Measurements from ENCODE around the gene NDUFV1. TPM values are rescaled to one million over a fixed set of nuclear protein-coding genes. Genes with fewer than 3 reads are reported as not detected.

Gene NDUFV1
- polyA plus RNA-seq, 1 of the 3 experiments (the other 2 are of a cell fraction): 278 TPM

DNA sequence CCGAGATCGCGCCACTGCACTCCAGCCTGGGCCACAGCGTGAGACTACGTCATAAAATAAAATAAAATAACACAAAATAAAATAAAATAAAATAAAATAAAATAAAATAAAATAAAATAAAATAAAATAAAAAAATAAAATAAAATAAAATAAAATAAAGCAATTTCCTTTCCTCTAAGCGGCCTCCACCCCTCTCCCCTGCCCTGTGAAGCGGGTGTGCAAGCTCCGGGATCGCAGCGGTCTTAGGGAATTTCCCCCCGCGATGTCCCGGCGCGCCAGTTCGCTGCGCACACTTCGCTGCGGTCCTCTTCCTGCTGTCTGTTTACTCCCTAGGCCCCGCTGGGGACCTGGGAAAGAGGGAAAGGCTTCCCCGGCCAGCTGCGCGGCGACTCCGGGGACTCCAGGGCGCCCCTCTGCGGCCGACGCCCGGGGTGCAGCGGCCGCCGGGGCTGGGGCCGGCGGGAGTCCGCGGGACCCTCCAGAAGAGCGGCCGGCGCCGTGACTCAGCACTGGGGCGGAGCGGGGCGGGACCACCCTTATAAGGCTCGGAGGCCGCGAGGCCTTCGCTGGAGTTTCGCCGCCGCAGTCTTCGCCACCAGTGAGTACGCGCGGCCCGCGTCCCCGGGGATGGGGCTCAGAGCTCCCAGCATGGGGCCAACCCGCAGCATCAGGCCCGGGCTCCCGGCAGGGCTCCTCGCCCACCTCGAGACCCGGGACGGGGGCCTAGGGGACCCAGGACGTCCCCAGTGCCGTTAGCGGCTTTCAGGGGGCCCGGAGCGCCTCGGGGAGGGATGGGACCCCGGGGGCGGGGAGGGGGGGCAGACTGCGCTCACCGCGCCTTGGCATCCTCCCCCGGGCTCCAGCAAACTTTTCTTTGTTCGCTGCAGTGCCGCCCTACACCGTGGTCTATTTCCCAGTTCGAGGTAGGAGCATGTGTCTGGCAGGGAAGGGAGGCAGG, 23.2 kb upstream of the NDUFV1 start, which contains the start of gene GSTP1 (continued):
- TF ChIP-seq NRF1 (IDR thresholded peaks at IDR 0.05; ENCODE audit: low read depth, low read length) (peak; percentile 34; the same call in 1 of the 2 replicates), TEAD4 (IDR thresholded peaks at IDR 0.05; ENCODE audit: borderline replicate concordance, insufficient read depth) (no peak), CHD2 (IDR thresholded peaks at IDR 0.05; ENCODE audit: low read length, partially characterized antibody) (peak; percentile 33), RCOR1 (IDR thresholded peaks at IDR 0.05; ENCODE audit: low read length) (peak; percentile 64), YY1 (IDR thresholded peaks at IDR 0.05; ENCODE audit: low read depth) (no peak), MAX (IDR thresholded peaks at IDR 0.05; ENCODE audit: low read depth) (peak; percentile 49; the same call in 1 of the 2 replicates), RFX5 (IDR thresholded peaks at IDR 0.05; ENCODE audit: low read length) (no peak; the same call in 1 of the 2 replicates), FOSL2 (IDR thresholded peaks at IDR 0.05; ENCODE audit: borderline replicate concordance, low read depth) (peak; percentile 60; the same call in 1 of the 2 replicates), SMC3 (IDR thresholded peaks at IDR 0.05; ENCODE audit: low read depth, low read length) (peak; percentile 49), EZH2phosphoT487 (IDR thresholded peaks at IDR 0.05; ENCODE audit: borderline replicate concordance, low read depth) (no peak)
- TF ChIP-seq, protein P1, sequence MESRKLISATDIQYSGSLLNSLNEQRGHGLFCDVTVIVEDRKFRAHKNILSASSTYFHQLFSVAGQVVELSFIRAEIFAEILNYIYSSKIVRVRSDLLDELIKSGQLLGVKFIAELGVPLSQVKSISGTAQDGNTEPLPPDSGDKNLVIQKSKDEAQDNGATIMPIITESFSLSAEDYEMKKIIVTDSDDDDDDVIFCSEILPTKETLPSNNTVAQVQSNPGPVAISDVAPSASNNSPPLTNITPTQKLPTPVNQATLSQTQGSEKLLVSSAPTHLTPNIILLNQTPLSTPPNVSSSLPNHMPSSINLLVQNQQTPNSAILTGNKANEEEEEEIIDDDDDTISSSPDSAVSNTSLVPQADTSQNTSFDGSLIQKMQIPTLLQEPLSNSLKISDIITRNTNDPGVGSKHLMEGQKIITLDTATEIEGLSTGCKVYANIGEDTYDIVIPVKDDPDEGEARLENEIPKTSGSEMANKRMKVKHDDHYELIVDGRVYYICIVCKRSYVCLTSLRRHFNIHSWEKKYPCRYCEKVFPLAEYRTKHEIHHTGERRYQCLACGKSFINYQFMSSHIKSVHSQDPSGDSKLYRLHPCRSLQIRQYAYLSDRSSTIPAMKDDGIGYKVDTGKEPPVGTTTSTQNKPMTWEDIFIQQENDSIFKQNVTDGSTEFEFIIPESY (IDR thresholded peaks at IDR 0.05; ENCODE audit: borderline replicate concordance, low read depth): 0 out of 2 replicates have a peak, but pooled peaks have one; percentile 30

GRCh38 chr11:67584205-67584880, 22.4 kb upstream of the NDUFV1 start:
- DNase-seq: peak; percentile 80
- H3K36me3 ChIP-seq (replicated peaks in 1 of 2; ENCODE audit: control insufficient read depth in 1 of 2, insufficient read depth in 2 of 2, low read length in 1 of 2): peaks cover 13 to 24% of the 10 kb centered on the region in 2 experiments
- WGBS (ENCODE audit: low lambda C conversion rate): 11% methylated on average over 25 of the region's 33 CpGs

More at GRCh38 chr11:67584205-67584880, 22.4 kb upstream of the NDUFV1 start:
- Histone ChIP-seq H3K27me3 (ENCODE audit: insufficient read depth) (no peaks in the 10 kb centered on the region), H4K20me1 (ENCODE audit: insufficient read depth) (peaks cover 20% of the 10 kb centered on the region), H3F3A (replicated peaks; ENCODE audit: insufficient read depth) (peaks cover 14% of the 10 kb centered on the region), H3K9ac (peak overlapping the region; percentile 98), H3K4me1 (ENCODE audit: control insufficient read depth in 1 of 2, insufficient read depth in 2 of 2, low read depth in 1 of 2, low read length in 1 of 2) (peaks cover 10 to 14% of the 10 kb centered on the region in 2 experiments; a peak in 3 of 4 replicates), H3K9me2 (no peaks in the 10 kb centered on the region), H2AFZ (ENCODE audit: low read depth) (peak overlapping the region; percentile 74; the same call in 1 of the 2 replicates), H3K9me3 (no peaks in the 10 kb centered on the region), H3K4me3 (ENCODE audit: low read depth in 2 of 2, low read length in 1 of 2) (peak overlapping the region; percentile 68 to 77), H3K27ac (ENCODE audit: low read depth in 2 of 2, low read length in 1 of 2) (peak overlapping the region; percentile 61 to 84; a peak in 3 of 4 replicates), H3K79me2 (ENCODE audit: insufficient read depth) (peaks cover 27% of the 10 kb centered on the region), H3K4me2 (peak overlapping the region; percentile 95)
- TF ChIP-seq GATA2 (CRISPR knock-in tag; IDR thresholded peaks at IDR 0.05) (no peak), NFIC (IDR thresholded peaks at IDR 0.05; ENCODE audit: borderline replicate concordance) (no peak), MAX (IDR thresholded peaks at IDR 0.05; ENCODE audit: low read depth) (peak; percentile 71), MXI1 (IDR thresholded peaks at IDR 0.05; ENCODE audit: low read depth, low read length) (peak; percentile 38; the same call in 1 of the 2 replicates), NRF1 (IDR thresholded peaks at IDR 0.05; ENCODE audit: low read depth, low read length) (peak; percentile 59; the same call in 1 of the 2 replicates), USF2 (IDR thresholded peaks at IDR 0.05; ENCODE audit: borderline replicate concordance, low read depth, low read length) (no peak), RXRA (IDR thresholded peaks at IDR 0.05; ENCODE audit: borderline replicate concordance, low read depth) (no peak), YY1 (IDR thresholded peaks at IDR 0.05; ENCODE audit: low read depth) (no peak)
- ChIA-PET POLR2A (interaction anchor here (0.9 to 1.9 kb wide), 6 partner anchors 8 to 183 kb away, joined by 3 to 9 read pairs (median 4); partner anchors contain the start of genes NUDT8 and PPP1CA), CTCF (interaction anchor here (0.6 to 5.8 kb wide), 14 partner anchors 8 to 119 kb away, joined by 3 to 43 read pairs (median 6); partner anchors contain the start of gene NUDT8)
